Gastroesophageal sphincter (tissue), 3 donors: ENCODE data around the gene UGT1A10.

Experiments used
- CTCF ChIP-seq, 4 experiments: fragments of 200-600 bp in 2 of 4; fragments of 450-650 bp in 2 of 4; sonication (generic) in 1 of 4; IDR thresholded peaks; one replicate each; pipeline ENCODE4 v1.5.1; 2017 to 2019; ENCODE audit warnings: antibody characterized with exemption in 4 of 4, mild to moderate bottlenecking in 2 of 4, moderate library complexity in 2 of 4
- EP300 ChIP-seq: sonication (generic); formaldehyde crosslinking; IDR thresholded peaks from one replicate; pipeline ENCODE4 v1.6.1; 2017; ENCODE audit warnings: antibody characterized with exemption, mild to moderate bottlenecking
- POLR2A ChIP-seq, 2 donors: fragments of 450-650 bp; IDR thresholded peaks; one replicate each; pipeline ENCODE4 v1.6.1; 2017; ENCODE audit warnings: antibody characterized with exemption in 2 of 2, mild to moderate bottlenecking in 2 of 2, moderate library complexity in 1 of 2

DNA sequence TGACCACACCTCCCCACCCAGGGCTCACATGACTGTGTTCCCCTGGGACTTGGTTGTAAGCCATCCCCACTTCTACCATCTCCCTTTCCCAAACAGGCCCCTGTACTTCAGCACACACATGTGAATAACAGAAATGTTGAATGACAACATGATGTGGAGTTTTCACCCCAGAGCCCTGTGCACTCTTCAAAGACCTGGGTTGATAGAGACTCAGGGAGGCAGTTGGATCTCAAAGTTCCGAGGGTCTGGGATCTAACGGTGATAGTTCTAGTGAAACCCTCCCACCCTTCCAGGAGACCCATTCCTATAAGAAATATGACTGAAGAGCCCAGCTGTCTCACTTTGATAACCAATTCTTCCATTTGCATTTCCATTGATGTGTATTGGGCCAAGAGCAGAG, 141.8 kb downstream of the UGT1A10 start, which contains the start of gene MROH2A:
- TF ChIP-seq EP300 (no peak), CTCF (IDR thresholded peaks at IDR 0.05) (no peak), POLR2A (IDR thresholded peaks at IDR 0.05) (no peak)
